Stimulated activated CD4-positive, alpha-beta T cell treated with anti-CD3 and anti-CD28 coated beads, TNF-alpha, amount 100 ng/mL, for 4 hours (primary cell): ENCODE results near the gene LBX1.

Experiments
- DNase-seq, 3 experiments: peaks; one replicate each; pipeline ENCODE4 v3.0.0-alpha.2; 2020; ENCODE audit warnings: low read depth in 3 of 3

LBX1 gene

DNA sequence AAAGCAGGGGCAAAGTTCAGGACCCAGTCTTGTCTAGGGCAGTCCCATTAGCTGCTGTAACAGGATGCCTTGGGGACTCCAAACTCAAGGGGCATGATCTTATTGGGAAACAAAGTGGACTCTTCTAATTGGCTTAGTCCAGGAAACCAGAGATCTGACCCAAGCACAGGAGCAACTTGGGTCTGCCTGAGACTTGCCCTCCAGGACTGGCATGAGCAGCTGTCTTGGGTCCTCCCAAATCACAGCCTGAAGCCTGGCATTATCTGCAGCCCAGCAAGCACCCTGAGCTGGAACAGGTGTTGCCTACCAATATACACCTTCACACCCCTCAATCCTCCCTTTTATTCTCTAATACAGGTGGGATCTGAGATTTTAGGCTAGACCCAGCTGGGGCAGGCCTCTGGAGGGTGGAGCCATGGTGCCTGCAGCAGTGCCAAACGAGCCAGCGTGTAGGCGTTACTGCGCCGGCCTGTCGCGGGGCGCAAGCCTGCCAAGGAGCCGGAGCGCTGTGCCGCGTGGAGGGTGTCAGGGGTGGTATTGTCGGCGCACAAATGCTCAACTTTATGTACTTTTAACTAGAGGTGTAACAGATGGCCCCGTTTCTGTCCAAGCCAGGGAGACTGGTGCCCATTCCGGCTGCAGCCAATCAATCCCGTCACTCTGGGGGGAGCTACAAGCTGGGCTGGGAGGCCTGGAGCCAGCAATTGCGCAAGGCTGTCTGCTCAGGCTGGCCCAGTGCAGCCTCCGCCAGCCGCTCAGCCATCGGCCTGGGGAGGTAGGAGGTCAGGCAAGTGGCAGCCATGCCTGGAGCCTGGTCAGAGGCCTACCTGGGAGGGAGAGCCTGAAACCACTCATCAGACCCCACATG, 12.8 kb upstream of the LBX1 start:
- no peak for DNase-seq

DNA sequence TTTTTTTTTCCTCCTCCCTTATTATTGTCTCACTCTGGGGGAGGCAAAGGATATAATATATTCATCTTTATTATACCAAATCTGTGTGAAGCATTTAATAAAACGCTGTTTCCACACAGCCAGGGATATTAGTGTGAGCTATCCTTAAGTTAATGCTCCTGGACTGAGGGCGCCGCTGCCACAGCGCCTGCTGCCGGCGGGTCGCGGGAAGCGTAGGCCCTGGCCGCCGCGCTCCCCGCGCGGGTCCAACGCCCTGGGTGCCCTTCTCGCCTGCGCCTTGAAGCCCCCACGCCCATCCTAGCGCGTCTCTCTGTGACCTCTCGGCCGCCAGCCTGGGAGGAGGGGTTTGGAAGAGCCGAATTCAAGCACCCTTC, 9.5 kb upstream of the LBX1 start:
- DNase-seq, result no peak

DNA sequence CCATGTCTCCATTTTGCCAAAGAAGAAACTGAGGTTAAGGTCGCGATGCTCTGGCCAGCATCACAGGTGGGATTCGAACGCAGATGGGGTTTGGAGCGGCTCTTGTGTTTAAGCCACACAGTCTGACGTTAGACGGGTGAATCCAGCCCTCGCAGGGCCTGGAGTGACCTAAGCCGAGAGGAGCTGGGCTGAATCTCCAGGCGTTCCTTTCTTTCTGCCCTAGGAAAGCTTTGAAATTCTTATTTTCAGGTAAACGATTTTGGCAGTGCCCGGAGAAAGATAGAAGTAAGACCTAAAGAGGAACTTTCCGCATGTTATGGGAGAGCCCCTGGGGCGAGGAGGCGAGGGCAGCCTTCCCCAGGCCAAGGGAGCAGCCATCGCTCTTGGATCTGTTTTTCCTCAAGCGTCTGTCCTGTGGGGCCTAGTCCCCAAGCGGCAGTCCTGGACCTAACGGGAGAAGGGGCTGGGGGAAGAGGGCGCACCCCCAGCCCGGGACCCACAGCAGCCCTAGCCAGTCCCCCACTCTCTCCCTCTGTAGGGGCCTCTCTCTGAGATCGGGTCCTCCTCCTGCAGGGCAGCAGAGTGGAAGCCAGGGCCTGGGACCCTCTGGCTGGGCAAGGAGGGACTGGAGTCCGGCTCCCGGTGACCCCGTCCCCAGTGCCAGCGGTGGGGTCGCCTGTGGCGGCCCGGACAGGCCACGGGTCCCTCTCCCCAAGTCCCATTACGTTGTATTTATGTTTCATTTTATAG, 8.9 kb upstream of the LBX1 start:
- no peak for DNase-seq

GRCh38 chr10:101237081-101237981, 8.1 kb upstream of the LBX1 start:
- no peak for DNase-seq

DNA sequence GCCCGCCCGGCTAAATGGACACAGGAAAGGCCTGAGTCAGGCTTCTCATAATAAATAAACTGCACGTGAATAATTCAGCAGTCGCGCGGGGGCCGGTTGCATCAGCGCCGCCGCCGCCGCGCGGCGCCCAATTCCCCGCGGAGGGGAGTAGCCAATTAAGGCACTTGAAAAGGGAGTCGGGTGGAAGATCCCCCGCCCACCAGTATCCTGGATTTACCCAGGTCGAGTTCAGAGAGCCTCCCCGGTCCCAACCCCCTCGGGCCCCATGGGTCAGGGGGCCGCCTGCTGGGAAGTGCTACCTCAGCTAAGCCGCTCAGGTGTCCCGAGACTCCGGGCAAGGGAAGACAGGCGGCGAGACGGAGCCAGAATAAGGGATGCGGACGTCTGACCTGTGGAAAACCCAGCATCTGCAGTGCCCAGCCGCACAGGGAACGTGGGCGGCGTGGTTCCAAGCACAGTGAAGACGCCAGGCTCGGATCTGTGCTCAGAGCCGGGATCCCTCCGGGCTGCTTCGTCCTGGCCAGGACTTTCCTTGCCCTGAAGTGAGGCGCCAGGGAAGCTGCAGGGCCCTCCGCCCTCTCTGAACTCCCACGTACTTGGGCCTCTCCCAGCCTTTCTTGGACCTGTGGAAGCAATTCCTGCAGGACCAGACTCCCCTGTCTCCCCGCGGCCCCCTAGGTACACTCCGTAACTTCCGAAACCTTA, 7.3 kb upstream of the LBX1 start:
- no peak for DNase-seq

- no peak for DNase-seq
Measured at GRCh38 chr10:101235766-101236165, 6.5 kb upstream of the LBX1 start.

DNA sequence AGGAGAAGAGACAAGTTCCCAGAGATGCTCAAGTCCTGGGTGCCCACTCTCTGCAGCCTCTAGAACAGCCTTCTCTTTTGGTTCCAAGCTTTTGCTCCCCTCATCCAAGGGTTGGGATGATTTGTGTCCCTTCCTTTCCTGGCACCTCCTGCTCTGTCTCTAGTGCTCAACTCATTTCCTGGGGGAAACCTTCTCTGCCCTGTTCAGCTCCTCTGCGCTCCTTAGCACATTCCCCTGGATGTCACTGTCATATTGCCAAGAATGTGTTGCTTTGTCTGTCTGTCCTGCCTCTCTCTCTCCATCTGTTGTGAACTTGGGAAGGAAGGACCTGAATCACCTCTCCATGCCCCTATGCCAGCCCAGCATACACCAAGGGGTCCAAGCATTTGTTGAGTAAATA, 5.1 kb upstream of the LBX1 start:
- no peak for DNase-seq

- no peak for DNase-seq
Measured at GRCh38 chr10:101233863-101234262, 4.6 kb upstream of the LBX1 start.

- DNase-seq, result no peak
Measured at GRCh38 chr10:101233443-101233842, 4.2 kb upstream of the LBX1 start.

DNA sequence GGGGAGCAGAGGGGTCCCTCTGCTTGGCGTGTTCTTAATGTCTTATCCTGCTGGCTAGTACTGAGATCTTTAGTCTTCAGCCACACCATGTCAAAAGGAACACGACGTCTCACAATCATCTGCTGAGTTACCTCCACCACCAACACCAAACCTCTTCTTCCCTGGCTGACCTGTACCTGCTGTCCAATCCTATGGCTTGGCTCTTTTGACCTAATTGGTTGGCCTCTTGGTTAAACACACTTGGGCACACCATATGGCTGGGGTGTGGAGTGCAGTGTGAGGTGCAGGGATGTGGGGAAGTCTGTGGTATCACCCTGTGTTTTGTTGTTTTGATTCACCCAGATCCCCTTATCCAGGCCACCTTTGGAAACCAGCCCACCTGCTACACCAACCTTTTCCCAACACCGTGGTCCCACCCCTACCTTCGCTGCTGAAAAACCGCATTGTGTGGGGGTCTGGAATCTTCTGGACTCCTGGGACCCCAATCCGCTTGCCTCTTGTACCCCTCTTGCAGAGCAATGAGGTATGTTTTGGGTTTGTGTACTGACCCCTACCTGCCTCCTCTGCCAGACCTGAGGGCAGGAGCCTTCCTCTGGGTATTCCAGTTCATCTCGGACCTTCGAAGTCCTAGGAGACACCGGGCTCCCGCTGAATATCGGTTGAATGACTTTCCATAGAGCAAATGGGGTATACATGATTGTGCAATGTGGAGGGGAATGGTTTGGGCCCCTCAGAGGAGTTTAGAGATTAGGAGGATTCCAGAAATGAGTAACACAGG, 2.8 kb upstream of the LBX1 start:
- DNase-seq, result no peak

DNA sequence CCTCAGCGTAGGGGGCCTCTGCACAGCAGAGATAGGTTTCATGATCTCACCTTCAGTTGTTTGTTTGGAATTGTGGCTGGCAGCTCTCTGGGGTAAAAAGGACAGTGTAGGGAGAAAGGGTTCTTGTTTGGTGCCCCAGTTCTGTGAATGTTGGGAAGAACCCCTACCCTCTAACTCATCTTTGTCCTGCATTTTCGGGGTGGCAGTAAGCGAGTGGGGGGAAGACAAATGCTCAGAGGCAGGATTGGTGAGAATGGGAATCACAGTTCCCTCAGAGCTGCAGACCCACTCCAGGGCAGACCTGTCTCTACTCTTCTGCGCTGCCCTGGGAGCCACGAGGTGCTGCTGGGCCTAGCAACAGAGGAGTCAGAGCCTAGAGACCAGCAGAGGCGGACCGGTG, 1.8 kb upstream of the LBX1 start:
- no peak for DNase-seq

DNA sequence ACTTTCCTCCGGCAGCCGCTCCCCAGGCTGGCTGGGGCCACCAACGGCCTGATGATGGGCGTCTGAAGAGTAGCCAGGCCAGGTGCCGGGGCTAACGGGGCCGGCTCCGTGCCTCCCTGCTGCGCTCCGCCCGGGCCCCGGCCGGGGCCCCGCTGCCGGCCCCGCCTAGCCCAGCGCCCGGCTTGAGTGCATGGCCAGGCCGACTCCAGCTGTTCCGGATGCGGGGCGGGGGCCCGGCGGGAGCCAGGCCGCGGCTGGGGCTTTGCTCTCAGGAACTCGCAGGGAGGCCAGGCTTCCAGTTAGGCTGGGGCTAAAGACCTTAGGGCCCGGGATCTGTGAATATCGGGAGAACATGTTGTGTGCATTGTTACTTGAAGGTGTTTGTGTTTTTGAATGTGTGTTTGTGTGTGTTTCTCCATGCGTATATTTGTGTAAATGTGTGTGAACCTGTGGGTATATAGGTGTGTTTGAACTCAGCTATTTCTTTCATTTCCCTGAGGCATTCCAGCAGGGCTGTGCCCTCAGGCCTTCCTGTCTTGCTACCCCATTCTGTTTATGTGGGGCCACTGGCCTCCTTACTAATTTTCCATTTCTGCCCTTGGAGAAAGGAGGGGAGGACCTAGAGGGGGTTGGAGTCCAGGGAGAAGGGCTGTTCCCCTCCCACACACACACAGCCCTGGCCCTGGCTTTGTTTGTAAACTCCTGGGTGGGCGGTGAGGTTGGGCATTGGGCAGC, 1.1 kb upstream of the LBX1 start:
- DNase-seq, result no peak

- no peak for DNase-seq
Measured at GRCh38 chr10:101228966-101229265, 347 bp downstream of the LBX1 start.

DNA sequence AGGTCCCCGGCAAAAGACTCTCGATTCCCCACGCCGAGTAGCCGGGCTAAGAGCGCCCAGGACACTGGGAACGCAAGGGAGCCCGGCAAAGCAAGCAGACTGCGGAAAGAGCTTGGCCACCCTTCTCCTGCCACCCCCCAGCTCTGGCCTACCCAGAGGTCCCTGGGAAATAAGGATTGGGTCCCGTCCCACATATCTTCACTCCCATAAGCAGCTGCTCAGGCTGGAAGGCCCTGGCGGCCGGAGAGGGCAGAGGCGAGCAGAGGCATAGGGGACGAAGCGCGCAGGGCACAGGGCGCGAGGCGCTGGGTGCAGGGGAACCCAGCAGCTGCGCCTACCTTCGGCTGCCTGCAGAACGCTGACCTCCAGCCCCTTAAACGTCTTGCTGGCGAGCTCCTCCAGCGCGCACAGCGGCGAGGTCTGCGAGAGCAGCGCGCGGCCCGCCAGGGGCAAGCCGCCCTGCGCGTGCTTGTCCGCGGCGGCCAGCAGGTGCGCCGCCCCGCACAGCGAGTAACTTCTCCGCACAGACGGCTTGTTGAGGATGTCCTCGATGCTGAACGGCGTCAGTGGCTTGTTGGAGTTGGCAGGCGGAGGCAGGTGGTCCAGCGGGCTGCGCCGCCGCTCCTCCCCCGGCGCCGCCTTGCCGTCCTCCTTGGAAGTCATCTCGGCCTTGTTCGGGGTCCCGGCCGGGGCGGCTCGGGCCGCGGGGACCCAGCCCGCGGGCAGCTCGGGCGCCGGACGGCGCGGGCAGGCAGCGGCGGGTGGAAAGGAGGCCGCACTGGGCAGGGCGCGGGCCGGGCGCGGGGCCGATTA, 904 bp downstream of the LBX1 start:
- no peak for DNase-seq

DNA sequence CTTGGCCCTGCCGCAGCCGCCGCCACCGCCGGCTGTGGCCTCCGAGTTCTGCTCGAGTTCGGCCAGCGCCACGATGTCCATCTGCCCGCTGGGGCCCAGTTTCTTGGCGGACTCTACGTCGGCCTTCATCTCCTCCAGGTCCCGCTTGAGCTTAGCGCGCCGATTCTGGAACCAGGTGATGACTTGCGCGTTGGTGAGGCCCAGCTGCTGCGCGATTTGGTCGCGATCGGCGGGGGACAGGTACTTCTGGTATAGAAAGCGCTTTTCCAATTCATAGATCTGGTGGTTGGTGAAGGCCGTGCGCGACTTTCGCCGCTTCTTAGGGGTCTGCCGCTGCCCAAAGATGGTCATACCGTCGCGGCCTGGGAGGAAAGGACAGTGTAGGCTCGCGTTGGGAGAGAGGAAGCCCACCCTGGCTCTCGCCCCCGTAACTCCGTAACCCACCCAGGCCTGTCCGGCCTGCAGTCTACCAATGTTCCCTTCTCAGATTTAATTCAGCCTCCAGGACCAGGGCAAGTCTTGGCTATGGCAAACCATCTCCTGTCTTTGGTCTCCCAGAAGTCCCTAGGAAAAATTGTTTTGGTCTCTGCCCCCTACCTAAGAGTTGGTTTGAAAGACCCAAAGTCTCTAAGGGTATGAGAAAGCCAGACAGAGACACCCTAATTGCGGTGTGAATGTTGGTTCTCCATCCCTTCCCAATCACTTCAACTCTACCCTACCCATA, 1.7 kb downstream of the LBX1 start:
- no peak for DNase-seq

DNA sequence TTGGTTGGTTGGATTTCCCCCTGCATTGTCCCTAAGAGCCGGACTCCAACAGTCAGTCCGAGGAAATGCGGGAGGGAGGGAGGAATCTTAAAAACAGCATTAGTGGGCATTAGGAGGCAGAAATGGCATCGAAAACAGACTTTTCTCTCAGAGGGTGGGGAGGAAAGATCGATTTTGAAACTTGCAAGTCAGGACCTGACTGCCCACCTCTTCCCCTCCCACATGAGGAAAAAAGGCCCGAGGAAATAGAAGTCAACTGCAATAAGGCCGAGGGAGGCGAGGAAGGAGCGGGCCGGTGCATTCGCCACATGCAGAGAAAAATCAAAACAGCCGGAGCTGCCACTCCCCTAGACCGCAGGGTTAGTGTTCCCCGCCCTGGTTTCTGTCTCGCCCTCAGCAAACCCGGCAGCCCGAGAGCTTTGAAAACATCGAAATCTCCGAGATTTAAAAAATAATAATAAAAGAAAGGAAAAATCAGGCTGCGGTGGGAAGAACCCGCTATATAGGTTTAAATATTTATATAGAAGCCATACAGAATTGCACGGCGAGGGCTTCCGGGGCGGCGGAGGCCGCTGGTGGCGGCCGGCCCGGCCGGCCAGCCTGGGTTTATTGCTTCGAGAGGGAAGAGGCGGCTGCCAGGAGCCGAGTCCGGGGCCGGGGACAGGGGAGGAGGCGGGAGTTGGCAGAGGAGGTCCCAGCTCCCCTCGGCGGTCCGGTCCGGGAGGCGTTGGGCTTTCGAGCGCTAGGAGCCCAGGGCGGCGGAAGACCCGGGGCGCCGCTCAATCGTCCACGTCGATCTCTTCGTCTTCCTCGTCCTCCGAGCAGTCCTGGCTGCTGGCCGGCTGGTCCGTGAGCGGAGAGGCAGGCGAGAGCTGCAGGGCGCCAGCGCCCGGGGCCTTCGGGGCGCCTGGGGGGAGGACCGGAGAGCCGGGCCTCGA, 2.5 kb downstream of the LBX1 start:
- no peak for DNase-seq

DNA sequence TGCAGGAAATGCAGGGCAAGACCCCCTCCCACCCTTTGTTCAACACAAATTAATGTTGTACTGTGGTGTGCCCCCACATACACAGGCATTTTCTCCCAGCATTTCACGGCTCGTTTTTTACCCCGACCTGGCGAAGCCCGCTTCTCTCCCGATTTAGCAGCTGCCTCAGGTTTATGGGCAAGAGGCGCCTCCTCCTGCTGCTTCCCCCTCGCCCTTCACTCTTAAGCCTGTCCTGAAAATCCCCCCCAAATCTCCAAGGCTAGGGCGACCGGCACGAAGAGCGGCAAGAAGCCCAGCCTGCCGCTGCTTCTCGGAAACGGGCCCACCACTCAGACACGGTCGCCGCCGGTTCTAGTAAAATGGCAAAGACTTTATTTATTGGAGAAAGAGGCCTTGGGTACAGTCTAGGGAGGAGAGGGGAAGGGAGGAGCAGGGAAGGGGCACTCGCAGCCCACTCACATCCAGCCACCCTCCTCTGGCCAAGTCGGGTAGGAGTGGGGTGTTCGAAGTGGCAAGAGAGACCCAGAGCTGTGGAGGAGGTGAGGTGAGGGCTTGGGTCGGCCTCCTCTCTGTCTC, 3.3 kb downstream of the LBX1 start:
- DNase-seq, result no peak
